HG02970 (cell line): ENCODE results near the gene CXorf66.
"Not testable (repeated sequence)": the region's sequence is repeated elsewhere in the genome, so short reads cannot be mapped to it uniquely, and the experiment has no call there.

Experiments
- ATAC-seq: cut with Tn5 transposase; IDR thresholded peaks from one replicate; pipeline ENCODE4 v1.9.1; 2021; ENCODE audit warnings: mild to moderate bottlenecking, moderate library complexity, moderate number of reproducible peaks; ENCODE audit not compliant: unreplicated experiment, low FRiP score

CXorf66 gene

GRCh38 chrX:139930401-139930800, 34.9 kb downstream of the CXorf66 start:
- no peak for ATAC-seq

GRCh38 chrX:139929876-139930275, 35.4 kb downstream of the CXorf66 start:
- no peak for ATAC-seq

- ATAC-seq = no peak
Observed at GRCh38 chrX:139924696-139925095, 40.6 kb downstream of the CXorf66 start.

DNA sequence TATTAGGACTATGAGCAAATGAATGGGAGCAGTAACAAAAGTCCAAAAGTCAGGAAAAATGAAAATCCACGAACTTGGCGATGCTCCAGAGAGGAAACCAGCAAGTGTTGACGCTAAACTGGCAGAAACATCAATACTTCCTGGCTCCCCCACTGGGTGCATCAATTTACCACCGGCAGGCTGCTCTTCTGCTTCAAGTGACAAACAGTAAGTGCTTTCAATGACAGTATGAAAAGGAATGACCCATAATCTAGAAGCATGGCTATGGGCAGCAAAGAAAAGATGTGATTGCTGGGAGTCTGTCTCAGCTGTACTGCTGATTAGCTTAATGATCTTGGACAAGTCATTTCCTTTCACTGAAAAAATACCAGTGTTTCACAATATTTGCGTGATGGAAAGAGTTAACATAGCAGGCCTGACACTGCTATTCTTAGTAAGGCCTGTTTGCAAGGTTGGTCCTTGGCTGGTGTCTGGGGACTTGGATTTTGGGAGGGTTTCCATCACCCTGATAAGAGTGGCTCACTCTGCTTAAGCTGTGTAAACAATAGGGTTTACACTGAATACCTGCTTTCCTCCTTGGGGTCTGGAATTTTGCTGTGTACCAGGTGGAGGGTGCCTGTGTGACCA, 41.1 kb downstream of the CXorf66 start:
- no peak for ATAC-seq

DNA sequence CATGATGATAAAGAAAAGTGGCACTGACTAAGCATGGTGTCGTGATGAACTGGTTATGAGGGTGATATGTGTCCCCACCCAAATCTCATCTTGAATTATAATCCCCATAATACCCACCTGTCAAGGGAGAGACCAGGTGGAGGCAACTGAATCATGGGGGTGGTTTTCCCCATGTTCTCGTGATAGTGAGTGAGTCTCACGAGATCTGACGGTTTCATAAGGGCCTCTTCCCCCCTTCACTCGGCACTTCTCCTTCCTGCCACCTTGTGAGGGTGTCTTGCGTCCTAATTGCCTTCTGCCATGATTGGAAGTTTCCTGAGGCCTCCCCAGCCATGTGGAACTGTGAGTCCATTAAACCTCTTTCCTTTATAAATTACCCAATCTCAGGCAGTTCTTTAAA, 44.2 kb downstream of the CXorf66 start:
- not testable (repeated sequence) for ATAC-seq

GRCh38 chrX:139920316-139920715, 45.0 kb downstream of the CXorf66 start:
- ATAC-seq = no peak

GRCh38 chrX:139914421-139914820, 50.9 kb downstream of the CXorf66 start:
- ATAC-seq = no peak

DNA sequence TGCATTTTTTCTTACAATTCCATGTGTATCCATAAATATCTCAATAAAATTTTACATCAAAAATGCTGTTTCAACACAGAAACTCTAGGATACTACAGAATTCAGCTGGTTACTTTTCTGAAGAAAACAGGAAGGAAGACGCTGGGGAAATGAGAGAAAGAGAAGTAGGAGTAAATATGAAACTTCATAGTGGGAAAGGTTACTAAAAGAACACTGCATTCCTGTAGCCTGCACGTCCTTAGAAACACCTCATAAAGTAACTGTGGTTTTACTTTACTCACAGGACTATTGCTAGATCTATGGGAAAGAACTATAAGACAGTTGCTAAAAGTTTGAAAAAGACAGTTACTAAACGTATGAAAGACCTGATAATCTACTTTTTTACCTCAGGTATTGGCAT, 55.6 kb downstream of the CXorf66 start:
- no peak for ATAC-seq

- ATAC-seq = no peak
Observed at GRCh38 chrX:139907078-139907477, 58.2 kb downstream of the CXorf66 start.

GRCh38 chrX:139905743-139906142, 59.6 kb downstream of the CXorf66 start:
- ATAC-seq = no peak
